Retinal pigment epithelial cell (primary cell): ENCODE data around the gene SARDH.

ENCODE experiments used
- DNase-seq: peaks from one replicate; pipeline ENCODE4 v3.0.0-alpha.2; 2010; ENCODE audit warnings: low read depth
- H3K4me3 ChIP-seq: 2 replicates; pipeline ENCODE4 v1.5.1; 2011; ENCODE audit warnings: mild to moderate bottlenecking, low read length, control low read depth, moderate library complexity
- TF ChIP-seq, protein P1 (sequence below): conservative IDR thresholded peaks from 2 replicates; pipeline ENCODE4 v1.5.1; 2011; ENCODE audit warnings: low read depth, low read length, control low read depth, inconsistent platforms

Gene SARDH

DNA sequence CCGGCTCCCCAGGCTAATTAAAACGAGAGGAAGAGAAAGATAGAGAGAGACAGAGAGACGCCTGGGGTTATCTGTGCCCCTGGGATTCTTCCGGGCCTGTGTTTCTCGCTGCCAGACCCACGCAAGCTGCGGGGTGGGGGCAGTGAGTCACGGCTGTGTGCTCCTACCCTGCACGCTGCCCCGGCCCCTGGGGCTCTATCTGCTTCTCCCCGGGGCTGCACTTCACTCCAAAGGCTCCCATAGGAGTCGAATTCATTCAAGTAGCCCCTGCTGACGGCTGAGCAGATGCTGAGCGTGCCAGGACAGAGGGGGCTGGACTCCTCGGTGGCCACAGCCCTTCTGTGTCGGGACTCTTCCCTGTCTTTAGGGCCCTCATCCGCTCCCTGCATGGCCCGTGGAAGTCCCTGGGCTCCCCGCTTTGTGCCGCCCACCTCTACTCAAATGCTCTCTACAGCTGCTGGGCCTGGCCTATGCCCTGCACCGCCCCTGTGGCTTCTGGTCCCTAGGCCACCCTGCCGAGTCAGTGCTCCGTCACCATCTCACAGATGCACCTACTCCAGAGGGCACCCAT lies 22.8 kb downstream of the SARDH start:
- TF ChIP-seq, protein P1, sequence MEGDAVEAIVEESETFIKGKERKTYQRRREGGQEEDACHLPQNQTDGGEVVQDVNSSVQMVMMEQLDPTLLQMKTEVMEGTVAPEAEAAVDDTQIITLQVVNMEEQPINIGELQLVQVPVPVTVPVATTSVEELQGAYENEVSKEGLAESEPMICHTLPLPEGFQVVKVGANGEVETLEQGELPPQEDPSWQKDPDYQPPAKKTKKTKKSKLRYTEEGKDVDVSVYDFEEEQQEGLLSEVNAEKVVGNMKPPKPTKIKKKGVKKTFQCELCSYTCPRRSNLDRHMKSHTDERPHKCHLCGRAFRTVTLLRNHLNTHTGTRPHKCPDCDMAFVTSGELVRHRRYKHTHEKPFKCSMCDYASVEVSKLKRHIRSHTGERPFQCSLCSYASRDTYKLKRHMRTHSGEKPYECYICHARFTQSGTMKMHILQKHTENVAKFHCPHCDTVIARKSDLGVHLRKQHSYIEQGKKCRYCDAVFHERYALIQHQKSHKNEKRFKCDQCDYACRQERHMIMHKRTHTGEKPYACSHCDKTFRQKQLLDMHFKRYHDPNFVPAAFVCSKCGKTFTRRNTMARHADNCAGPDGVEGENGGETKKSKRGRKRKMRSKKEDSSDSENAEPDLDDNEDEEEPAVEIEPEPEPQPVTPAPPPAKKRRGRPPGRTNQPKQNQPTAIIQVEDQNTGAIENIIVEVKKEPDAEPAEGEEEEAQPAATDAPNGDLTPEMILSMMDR, result no peak
- DNase-seq, result no peak
- H3K4me3 ChIP-seq, result no peak overlapping the region

DNA sequence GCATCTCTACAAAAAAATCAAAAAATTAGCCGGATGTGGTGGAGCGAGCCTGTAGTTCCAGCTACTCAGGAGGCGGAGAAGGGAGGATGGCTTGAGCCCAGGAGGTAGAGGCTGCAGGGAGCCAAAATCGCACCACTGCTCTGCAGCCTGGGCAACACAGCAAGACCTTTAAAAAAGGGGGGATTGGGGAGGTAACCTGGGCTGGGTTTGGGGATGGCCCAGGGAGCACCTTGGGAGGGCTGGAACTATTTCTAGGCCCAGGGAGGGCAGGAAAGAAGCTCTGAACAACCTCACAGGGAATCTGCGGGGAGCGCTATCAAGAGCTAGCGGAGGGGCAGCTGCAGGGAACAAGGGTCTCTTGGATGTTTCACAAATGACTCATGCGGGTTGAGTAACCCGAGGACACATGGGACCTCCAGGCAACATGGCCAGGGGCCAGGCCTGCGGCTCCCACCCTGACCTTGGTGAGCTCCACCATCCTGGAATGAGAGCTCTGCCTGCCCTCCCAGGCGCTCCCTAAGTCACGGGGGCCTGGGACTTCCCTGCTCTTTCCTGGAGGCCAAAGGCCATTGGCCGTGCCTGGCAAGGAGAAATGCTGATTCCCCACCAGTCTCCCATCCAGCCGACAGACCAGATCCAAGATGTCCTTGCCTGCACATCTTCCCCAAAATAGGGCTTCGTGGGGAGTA lies 23.4 kb downstream of the SARDH start:
- TF ChIP-seq, protein P1, result no peak
- H3K4me3 ChIP-seq, result no peak overlapping the region
- DNase-seq, result peak; percentile 52

DNA sequence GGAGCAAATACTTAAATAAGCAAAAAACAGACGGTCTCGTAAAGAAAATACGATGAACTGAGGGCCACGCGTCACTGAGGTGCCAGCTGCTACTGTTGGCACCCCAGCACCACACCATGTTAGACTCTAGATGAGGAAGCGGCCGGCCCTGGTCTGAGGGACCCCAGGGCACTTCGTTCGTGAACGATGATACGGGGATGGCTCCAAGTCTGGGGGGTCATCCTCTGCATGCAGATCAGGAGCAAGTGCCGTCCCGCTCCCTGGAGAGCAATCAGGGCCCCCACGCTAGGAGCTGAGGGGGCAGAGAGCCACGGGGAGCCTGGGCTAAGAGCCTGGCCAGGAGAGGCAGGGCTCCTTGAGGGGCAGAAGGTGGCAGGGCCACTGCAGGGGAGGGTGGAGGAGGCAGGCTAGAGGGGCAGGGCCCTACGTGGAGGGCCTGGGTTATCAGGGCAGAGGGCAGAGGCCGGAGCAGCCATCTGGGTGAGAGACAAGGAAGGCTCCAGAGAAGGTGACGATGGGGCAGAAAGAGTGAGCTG lies 24.1 kb downstream of the SARDH start:
- TF ChIP-seq, protein P1, result no peak
- DNase-seq, result no peak
- no peak overlapping the region for H3K4me3 ChIP-seq

DNA sequence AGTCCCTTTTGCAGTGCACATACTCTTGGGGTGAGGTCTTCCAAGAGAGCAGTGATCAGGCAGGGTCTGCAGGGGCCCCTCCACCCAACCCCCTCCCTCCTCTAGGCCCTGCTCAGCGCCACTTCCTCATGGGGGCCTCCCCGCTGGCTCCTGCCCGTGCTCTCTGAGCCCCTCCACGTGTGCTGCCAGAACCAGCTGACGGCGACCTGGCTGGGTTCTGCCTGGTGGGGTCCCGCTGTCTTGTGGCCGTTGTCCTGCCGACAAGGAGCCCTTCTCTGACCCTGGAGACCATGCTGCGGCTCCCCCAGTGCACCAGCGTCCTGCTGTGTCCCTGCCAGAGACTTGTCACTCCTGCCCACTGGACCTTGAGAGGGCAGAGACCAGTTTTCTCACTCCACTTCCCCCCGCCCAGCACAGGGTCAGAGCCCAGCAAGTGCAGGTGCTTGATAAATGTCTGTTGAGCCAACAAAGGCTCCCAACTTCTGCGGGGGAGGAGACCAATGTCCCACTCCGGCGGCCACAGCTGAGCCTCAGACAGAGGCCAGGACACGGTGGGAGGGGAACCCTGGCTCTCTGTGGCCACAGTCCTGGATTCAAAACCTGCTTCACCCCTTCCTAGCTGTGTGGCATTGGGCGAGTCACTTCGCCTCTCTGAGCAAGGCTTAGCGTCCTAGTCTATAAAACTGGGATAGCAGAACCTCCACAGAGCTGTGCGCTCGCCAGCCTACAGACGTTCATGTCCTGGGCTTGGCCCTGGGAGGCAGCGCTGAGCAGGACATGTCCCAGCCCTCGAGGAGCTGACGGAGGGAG lies 24.8 kb downstream of the SARDH start:
- DNase-seq, result no peak
- H3K4me3 ChIP-seq, result no peak overlapping the region
- TF ChIP-seq, protein P1, result no peak

DNA sequence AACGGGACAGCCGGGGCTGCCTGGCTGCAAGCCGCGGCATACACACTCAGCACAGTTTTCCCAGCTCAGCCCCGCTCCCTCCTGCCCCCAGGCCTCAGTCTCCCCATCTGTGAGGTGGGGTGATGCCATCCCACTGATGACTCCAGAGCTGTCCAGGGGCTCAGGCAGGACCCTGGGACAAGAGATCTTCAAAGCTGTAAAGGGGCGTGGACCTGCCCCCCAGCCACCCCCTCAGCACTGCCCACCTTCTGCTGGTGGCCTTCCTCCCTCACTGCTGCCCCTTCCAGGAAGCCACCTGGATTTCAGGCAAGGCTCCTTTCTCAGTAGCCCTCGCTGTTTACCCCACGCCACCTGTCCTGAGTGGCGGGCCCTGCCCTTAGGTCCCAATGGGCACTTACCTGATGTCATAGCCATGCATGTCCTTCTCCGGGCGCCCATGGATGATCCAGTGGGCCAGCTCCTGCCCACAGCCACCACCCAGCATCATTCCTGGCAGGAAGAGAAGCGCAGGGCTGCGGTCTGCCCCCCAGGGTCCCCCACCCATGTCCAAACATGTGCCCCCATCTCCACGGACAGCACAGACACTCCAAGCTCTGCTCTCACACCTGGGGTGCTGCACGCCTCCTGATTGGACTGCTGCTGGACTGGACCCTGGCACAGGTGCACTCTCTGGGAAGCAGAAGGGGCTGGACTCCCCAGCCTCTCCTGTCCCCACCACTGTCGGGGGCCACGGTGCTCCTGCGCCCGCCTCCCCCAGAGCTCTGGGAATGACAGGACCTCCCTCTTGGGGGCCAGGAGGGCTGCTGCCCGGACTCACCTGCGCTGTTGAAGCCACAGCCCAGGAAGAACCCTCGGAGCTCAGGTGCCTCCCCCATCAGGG lies 25.7 kb downstream of the SARDH start:
- H3K4me3 ChIP-seq, result no peak overlapping the region
- DNase-seq, result no peak
- TF ChIP-seq, protein P1, result no peak

GRCh38 chr9:133711428-133712220 lies 26.5 kb downstream of the SARDH start:
- no peak overlapping the region for H3K4me3 ChIP-seq
- TF ChIP-seq, protein P1, result no peak
- DNase-seq, result no peak
